ENCODE data around the gene DRC3.

The DRC3 gene

DNA sequence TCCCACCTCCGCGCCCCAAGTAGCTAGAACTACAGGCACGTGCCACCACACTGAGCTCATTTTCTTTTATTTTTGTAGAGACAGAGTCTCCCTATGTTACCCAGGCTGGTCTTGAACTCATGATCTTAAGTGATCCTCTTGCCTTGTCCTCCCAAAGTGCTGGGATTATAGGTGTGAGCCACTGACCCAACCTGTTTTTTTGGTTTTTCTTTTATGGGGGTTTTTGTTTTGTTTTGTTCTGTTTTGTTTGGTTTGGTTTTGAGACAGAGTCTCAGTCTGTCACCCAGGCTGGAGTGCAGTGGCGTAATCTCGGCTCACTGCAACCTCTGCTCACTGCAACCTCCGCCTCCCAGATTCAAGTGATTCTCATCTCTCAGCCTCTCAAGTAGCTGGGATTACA is 82.9 kb downstream of the DRC3 start:
- Mint-ChIP-seq H3K4me1 (ENCODE audit: low read depth in 2 of 2) (no peaks in the 10 kb centered on the region), H3K27me3 (no peaks in the 10 kb centered on the region), H3K4me3 (no peak overlapping the region), H3K27ac (no peak overlapping the region), H3K36me3 (ENCODE audit: insufficient read depth) (peaks cover 30% of the 10 kb centered on the region), H3K9me3 (no peaks in the 10 kb centered on the region)
- DNase-seq (no peak), ATAC-seq (replicated peaks) (no peak)

GRCh38 chr17:18056214-18056613 is 83.6 kb downstream of the DRC3 start:
- ATAC-seq (replicated peaks), result no peak
- Mint-ChIP-seq H3K27ac (no peak overlapping the region), H3K4me1 (ENCODE audit: low read depth in 2 of 2) (no peaks in the 10 kb centered on the region), H3K4me3 (no peak overlapping the region), H3K36me3 (ENCODE audit: insufficient read depth) (peaks cover 30% of the 10 kb centered on the region), H3K27me3 (no peaks in the 10 kb centered on the region), H3K9me3 (no peaks in the 10 kb centered on the region)
- DNase-seq, result no peak

DNA sequence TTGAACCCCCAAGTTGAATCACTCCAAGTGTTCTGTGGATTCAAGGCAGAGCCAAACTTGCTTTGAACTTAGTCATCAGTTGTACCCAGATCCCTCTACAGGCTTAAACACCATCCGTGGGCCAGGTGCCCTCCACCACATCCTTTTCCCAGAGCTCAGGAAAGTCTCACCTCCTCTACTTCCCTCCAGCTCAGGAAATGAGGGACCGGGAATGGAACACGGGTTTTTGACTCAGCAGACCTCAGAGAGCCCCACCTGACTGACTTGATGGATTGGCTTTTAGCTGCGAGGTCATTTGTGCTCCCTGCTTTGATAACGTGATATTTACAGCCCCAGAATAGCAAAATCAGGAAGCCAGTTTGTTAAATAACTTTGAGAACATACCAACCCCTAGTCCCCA is 86.6 kb downstream of the DRC3 start:
- Mint-ChIP-seq H3K4me3 (no peak overlapping the region), H3K27me3 (no peaks in the 10 kb centered on the region), H3K27ac (no peak overlapping the region), H3K9me3 (no peaks in the 10 kb centered on the region), H3K36me3 (ENCODE audit: insufficient read depth) (peaks cover 45% of the 10 kb centered on the region), H3K4me1 (ENCODE audit: low read depth in 2 of 2) (no peaks in the 10 kb centered on the region)
- DNase-seq, result no peak
- no peak for ATAC-seq (replicated peaks)

- no peak overlapping the region for H3K27ac Mint-ChIP-seq
- H3K36me3 Mint-ChIP-seq (ENCODE audit: insufficient read depth), result peaks cover 29% of the 10 kb centered on the region
- H3K9me3 Mint-ChIP-seq, result no peaks in the 10 kb centered on the region
- H3K4me1 Mint-ChIP-seq (ENCODE audit: low read depth in 2 of 2), result no peaks in the 10 kb centered on the region
- ATAC-seq (replicated peaks), result no peak
- no peaks in the 10 kb centered on the region for H3K27me3 Mint-ChIP-seq
- H3K4me3 Mint-ChIP-seq, result no peak overlapping the region
- DNase-seq, result no peak
These were observed 91.4 kb downstream of the DRC3 start for GRCh38 chr17:18064053-18064452.

GRCh38 chr17:18065546-18065945 is 92.9 kb downstream of the DRC3 start:
- no peaks in the 10 kb centered on the region for H3K27me3 Mint-ChIP-seq
- no peak overlapping the region for H3K4me3 Mint-ChIP-seq
- ATAC-seq (replicated peaks), result no peak
- no peaks in the 10 kb centered on the region for H3K9me3 Mint-ChIP-seq
- H3K27ac Mint-ChIP-seq, result no peak overlapping the region
- peaks cover 21% of the 10 kb centered on the region for H3K36me3 Mint-ChIP-seq (ENCODE audit: insufficient read depth)
- no peak for DNase-seq
- no peaks in the 10 kb centered on the region for H3K4me1 Mint-ChIP-seq (ENCODE audit: low read depth in 2 of 2)

All from effector memory CD8-positive, alpha-beta T cell (primary cell).